Measurements from ENCODE around the gene FSIP2. TPM values are rescaled to one million over a fixed set of nuclear protein-coding genes. Genes with fewer than 3 reads are reported as not detected.

The FSIP2 gene
- total and polyA plus RNA-seq, 7 donors = 0.54 to 4.9 (median 2.1) TPM

DNA sequence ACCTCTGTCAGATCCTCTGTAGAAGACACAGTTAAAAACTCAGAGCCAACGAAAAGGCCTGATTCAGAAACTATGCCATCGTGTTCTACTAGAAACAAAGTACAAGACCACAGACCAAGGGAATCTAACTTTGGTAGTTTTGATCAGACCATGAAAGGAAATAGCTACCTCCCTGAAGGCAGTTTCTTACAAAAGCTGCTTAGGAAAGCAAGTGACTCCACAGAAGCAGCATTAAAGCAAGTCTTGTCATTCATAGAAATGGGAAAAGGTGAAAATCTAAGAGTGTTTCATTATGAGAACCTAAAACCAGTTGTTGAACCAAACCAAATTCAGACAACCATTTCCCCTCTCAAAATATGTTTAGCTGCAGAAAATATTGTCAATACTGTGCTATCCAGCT is 58.2 kb downstream of the FSIP2 start:
- no peak for TF ChIP-seq EP300 (IDR thresholded peaks at IDR 0.05)
- TF ChIP-seq, protein P1, sequence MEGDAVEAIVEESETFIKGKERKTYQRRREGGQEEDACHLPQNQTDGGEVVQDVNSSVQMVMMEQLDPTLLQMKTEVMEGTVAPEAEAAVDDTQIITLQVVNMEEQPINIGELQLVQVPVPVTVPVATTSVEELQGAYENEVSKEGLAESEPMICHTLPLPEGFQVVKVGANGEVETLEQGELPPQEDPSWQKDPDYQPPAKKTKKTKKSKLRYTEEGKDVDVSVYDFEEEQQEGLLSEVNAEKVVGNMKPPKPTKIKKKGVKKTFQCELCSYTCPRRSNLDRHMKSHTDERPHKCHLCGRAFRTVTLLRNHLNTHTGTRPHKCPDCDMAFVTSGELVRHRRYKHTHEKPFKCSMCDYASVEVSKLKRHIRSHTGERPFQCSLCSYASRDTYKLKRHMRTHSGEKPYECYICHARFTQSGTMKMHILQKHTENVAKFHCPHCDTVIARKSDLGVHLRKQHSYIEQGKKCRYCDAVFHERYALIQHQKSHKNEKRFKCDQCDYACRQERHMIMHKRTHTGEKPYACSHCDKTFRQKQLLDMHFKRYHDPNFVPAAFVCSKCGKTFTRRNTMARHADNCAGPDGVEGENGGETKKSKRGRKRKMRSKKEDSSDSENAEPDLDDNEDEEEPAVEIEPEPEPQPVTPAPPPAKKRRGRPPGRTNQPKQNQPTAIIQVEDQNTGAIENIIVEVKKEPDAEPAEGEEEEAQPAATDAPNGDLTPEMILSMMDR (IDR thresholded peaks at IDR 0.05) = no peak
- TF ChIP-seq POLR2AphosphoS5 (IDR thresholded peaks at IDR 0.05) = no peak
- no peak for TF ChIP-seq POLR2A (IDR thresholded peaks at IDR 0.05)
- no peaks in the 10 kb centered on the region for H3K9me3 ChIP-seq
- intact Hi-C loops (cut with DNase I) = no loop called here
- no peaks in the 10 kb centered on the region for H3K36me3 ChIP-seq
- H3K27ac ChIP-seq = no peak overlapping the region
- DNase-seq = no peak
- H3K4me3 ChIP-seq = no peak overlapping the region
- no peaks in the 10 kb centered on the region for H3K4me1 ChIP-seq
- H3K27me3 ChIP-seq = no peaks in the 10 kb centered on the region
- 93 to 95% methylated on average over 2 of the region's 2 CpGs for WGBS, 2 donors

DNA sequence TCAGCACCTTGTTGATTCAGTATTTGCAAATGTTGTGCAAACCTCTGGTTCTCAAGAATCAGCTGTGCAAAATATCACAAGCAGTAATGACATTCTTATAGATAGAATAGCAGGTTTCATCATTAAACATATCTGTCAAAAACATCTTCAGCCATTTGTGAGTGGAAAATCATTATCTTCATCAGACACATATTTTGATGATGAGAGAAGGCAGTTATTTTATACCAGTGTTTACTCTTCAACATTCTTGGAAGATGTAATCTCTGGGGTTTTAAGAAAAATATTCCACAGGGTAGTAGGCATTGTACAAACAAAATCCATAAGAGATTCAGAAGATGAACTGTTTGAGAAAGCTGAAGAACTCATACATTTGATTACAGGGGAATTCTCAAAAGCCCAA is 64.3 kb downstream of the FSIP2 start:
- H3K9me3 ChIP-seq = no peaks in the 10 kb centered on the region
- intact Hi-C loops (cut with DNase I) = no loop called here
- TF ChIP-seq, protein P1 (IDR thresholded peaks at IDR 0.05) = no peak
- TF ChIP-seq EP300 (IDR thresholded peaks at IDR 0.05) = no peak
- TF ChIP-seq POLR2AphosphoS5 (IDR thresholded peaks at IDR 0.05) = no peak
- TF ChIP-seq POLR2A (IDR thresholded peaks at IDR 0.05) = no peak
- no peak overlapping the region for H3K27ac ChIP-seq
- no peak for DNase-seq
- no peak overlapping the region for H3K4me3 ChIP-seq
- H3K27me3 ChIP-seq = no peaks in the 10 kb centered on the region
- no peaks in the 10 kb centered on the region for H3K36me3 ChIP-seq
- no peaks in the 10 kb centered on the region for H3K4me1 ChIP-seq

DNA sequence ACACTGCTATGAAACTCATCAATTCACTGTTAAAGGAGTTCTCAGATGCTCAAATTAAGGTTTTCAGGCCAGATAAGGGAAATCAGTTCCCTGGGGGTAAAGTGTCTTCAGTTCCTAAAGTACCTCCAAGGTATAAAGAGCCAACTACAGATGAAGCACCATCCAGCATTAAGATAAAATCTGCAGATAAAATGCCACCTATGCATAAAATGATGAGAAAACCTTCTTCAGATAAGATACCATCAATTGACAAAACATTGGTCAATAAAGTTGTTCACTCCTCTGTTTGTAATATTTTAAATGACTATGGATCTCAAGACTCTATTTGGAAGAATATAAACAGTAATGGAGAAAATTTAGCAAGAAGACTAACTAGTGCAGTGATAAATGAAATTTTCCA is 68.2 kb downstream of the FSIP2 start:
- Histone ChIP-seq H3K9me3 (peaks cover 0 to 3% (median 0%) of the 10 kb centered on the region in 4 donors), H3K27me3 (no peaks in the 10 kb centered on the region), H3K36me3 (no peaks in the 10 kb centered on the region), H3K4me1 (no peaks in the 10 kb centered on the region), H3K4me3 (no peak overlapping the region), H3K27ac (no peak overlapping the region)
- TF ChIP-seq POLR2AphosphoS5 (IDR thresholded peaks at IDR 0.05) (no peak), POLR2A (IDR thresholded peaks at IDR 0.05) (no peak), EP300 (IDR thresholded peaks at IDR 0.05) (no peak)
- TF ChIP-seq, protein P1 (IDR thresholded peaks at IDR 0.05) = no peak
- intact Hi-C loops (cut with DNase I) = no loop called here
- no peak for DNase-seq

DNA sequence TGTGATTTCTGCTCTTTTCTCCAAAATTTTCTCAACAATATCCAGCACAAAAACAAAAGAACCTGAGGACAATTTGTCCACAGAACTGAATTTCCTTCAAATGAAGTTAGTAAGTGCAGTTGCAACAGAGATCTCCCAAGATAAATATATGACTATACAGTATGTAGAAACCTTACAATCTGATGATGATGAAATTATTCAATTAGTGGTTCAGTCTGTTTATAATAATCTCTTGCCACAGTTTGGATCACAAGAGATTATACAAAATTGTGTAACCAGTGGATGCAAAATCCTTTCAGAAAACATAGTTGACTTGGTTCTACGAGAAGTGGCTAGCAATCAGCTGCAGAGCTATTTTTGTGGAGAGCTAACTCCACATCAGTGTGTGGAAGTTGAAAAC is 68.7 kb downstream of the FSIP2 start:
- H3K4me3 ChIP-seq = no peak overlapping the region
- TF ChIP-seq POLR2AphosphoS5 (IDR thresholded peaks at IDR 0.05) = no peak
- TF ChIP-seq POLR2A (IDR thresholded peaks at IDR 0.05) = no peak
- no peak for TF ChIP-seq EP300 (IDR thresholded peaks at IDR 0.05)
- TF ChIP-seq, protein P1 (IDR thresholded peaks at IDR 0.05) = no peak
- H3K9me3 ChIP-seq = peaks cover 0 to 3% (median 0%) of the 10 kb centered on the region in 4 donors
- no peaks in the 10 kb centered on the region for H3K27me3 ChIP-seq
- DNase-seq = no peak
- H3K4me1 ChIP-seq = no peaks in the 10 kb centered on the region
- no peaks in the 10 kb centered on the region for H3K36me3 ChIP-seq
- WGBS, 2 donors = 85 to 91% methylated on average over 1 of the region's 1 CpG
- no peak overlapping the region for H3K27ac ChIP-seq
- intact Hi-C loops (cut with DNase I) = no loop called here

DNA sequence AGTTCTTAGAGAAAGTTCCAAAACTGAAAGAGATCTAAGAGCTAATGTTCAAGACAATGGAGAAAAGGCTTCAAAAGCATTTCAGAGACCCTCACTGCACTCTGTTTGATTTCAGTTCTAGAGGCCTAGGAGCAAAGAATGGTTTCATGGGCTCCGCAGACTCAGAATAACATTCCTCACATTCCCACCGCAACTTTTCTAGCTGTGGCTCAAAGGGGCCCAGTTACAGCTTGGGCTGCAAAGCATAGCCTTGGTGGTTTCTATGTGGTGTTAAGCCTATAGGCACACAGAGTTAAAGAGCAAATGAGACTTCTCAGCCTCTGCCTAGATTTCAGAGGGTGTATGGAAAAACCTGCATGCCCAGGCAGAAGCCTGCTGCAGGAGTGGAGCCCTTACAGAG is 73.0 kb downstream of the FSIP2 start:
- no peak for TF ChIP-seq POLR2A (IDR thresholded peaks at IDR 0.05)
- no peak for TF ChIP-seq POLR2AphosphoS5 (IDR thresholded peaks at IDR 0.05)
- TF ChIP-seq, protein P1 (IDR thresholded peaks at IDR 0.05) = no peak
- no peak for TF ChIP-seq EP300 (IDR thresholded peaks at IDR 0.05)
- no peak for DNase-seq
- intact Hi-C loops (cut with DNase I) = no loop called here
- H3K4me1 ChIP-seq = no peaks in the 10 kb centered on the region
- H3K4me3 ChIP-seq = no peak overlapping the region
- H3K36me3 ChIP-seq = no peaks in the 10 kb centered on the region
- 97 to 99% methylated on average over 2 of the region's 2 CpGs for WGBS, 2 donors
- no peak overlapping the region for H3K27ac ChIP-seq
- H3K27me3 ChIP-seq = no peaks in the 10 kb centered on the region
- peaks cover 0 to 3% (median 0%) of the 10 kb centered on the region in 4 donors for H3K9me3 ChIP-seq
